ENCODE measurements around the gene MRPS26. TPM values are rescaled to one million over a fixed set of nuclear protein-coding genes. Genes with fewer than 3 reads are reported as not detected.

The MRPS26 gene
- total RNA-seq (ENCODE audit: low replicate concordance): 37.0 and 71.8 TPM in 2 replicates

GRCh38 chr20:3045816-3046676, at the start of gene MRPS26:
Gene MRPS26, plus strand, starts transcription at chr20:3046052. Its CDS starts 17 bp downstream, at chr20:3046069.
- peak within 1 kb of the TSS; percentile 78 for H3K9ac ChIP-seq
- peaks cover 16% of the 10 kb centered on the region for H3F3A ChIP-seq (ENCODE audit: low read depth)
- H3K9me3 ChIP-seq (ENCODE audit: low read depth): no peaks in the 10 kb centered on the region
- no peaks in the 10 kb centered on the region for H3K9me3 Mint-ChIP-seq
- H3K79me2 ChIP-seq (ENCODE audit: low read depth): peaks cover 16% of the 10 kb centered on the region
- H3K27me3 Mint-ChIP-seq (ENCODE audit: insufficient read depth, low read depth): peaks cover 5% of the 10 kb centered on the region
- no peak within 1 kb of the TSS for H3K27ac ChIP-seq
- no peaks in the 10 kb centered on the region for H3K27me3 ChIP-seq
- peak within 1 kb of the TSS; percentile 85 for H3K4me3 ChIP-seq
- peak within 1 kb of the TSS; percentile 91 for H3K4me2 ChIP-seq
- H3K27ac Mint-ChIP-seq: peak within 1 kb of the TSS; percentile 55
- H3K4me3 Mint-ChIP-seq: peak within 1 kb of the TSS; percentile 91
- peaks cover 3% of the 10 kb centered on the region for H3K4me1 ChIP-seq
- peaks cover 7% of the 10 kb centered on the region for H3K36me3 ChIP-seq
- H3K36me3 Mint-ChIP-seq: peaks cover 22% of the 10 kb centered on the region
- H4K20me1 ChIP-seq (ENCODE audit: low read depth): peaks cover 14% of the 10 kb centered on the region
- DNase-seq (ENCODE audit: low spot score): peak; percentile 97
- H2AFZ ChIP-seq (replicated peaks): peak within 1 kb of the TSS; percentile 95
- peaks cover 23% of the 10 kb centered on the region for H3K4me1 Mint-ChIP-seq
- TF ChIP-seq, protein P1, sequence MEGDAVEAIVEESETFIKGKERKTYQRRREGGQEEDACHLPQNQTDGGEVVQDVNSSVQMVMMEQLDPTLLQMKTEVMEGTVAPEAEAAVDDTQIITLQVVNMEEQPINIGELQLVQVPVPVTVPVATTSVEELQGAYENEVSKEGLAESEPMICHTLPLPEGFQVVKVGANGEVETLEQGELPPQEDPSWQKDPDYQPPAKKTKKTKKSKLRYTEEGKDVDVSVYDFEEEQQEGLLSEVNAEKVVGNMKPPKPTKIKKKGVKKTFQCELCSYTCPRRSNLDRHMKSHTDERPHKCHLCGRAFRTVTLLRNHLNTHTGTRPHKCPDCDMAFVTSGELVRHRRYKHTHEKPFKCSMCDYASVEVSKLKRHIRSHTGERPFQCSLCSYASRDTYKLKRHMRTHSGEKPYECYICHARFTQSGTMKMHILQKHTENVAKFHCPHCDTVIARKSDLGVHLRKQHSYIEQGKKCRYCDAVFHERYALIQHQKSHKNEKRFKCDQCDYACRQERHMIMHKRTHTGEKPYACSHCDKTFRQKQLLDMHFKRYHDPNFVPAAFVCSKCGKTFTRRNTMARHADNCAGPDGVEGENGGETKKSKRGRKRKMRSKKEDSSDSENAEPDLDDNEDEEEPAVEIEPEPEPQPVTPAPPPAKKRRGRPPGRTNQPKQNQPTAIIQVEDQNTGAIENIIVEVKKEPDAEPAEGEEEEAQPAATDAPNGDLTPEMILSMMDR (IDR thresholded peaks at IDR 0.05): no peak
- peak; percentile 32 for TF ChIP-seq EZH2 (IDR thresholded peaks at IDR 0.05)
- peak; percentile 39 for TF ChIP-seq EZH2phosphoT487 (IDR thresholded peaks at IDR 0.05)

- Histone ChIP-seq H3K9ac (no peak overlapping the region), H2AFZ (replicated peaks) (no peak overlapping the region), H3K4me3 (no peak overlapping the region), H3F3A (ENCODE audit: low read depth) (peaks cover 12% of the 10 kb centered on the region), H3K27me3 (no peaks in the 10 kb centered on the region), H3K27ac (no peak overlapping the region), H3K36me3 (peaks cover 5% of the 10 kb centered on the region), H3K4me1 (no peaks in the 10 kb centered on the region), H3K79me2 (ENCODE audit: low read depth) (no peaks in the 10 kb centered on the region), H4K20me1 (ENCODE audit: low read depth) (peaks cover 11% of the 10 kb centered on the region), H3K4me2 (no peak overlapping the region), H3K9me3 (ENCODE audit: low read depth) (no peaks in the 10 kb centered on the region)
- no peak for DNase-seq (ENCODE audit: low spot score)
- H3K27ac Mint-ChIP-seq: no peak overlapping the region
- TF ChIP-seq EZH2 (IDR thresholded peaks at IDR 0.05) (no peak), EZH2phosphoT487 (IDR thresholded peaks at IDR 0.05) (no peak)
- TF ChIP-seq, protein P1 (IDR thresholded peaks at IDR 0.05): no peak
- H3K27me3 Mint-ChIP-seq (ENCODE audit: insufficient read depth, low read depth): peaks cover 2% of the 10 kb centered on the region
- H3K36me3 Mint-ChIP-seq: peaks cover 10% of the 10 kb centered on the region
- H3K4me3 Mint-ChIP-seq: no peak overlapping the region
- H3K4me1 Mint-ChIP-seq: no peaks in the 10 kb centered on the region
- H3K9me3 Mint-ChIP-seq: no peaks in the 10 kb centered on the region
Observed at GRCh38 chr20:2998728-2999127, 47.1 kb upstream of the MRPS26 start.

GRCh38 chr20:3000852-3001523, 44.9 kb upstream of the MRPS26 start:
- no peaks in the 10 kb centered on the region for H3K9me3 ChIP-seq (ENCODE audit: low read depth)
- peaks cover 9% of the 10 kb centered on the region for H3K36me3 Mint-ChIP-seq
- H3K27me3 Mint-ChIP-seq (ENCODE audit: insufficient read depth, low read depth): peaks cover 2% of the 10 kb centered on the region
- peaks cover 11% of the 10 kb centered on the region for H4K20me1 ChIP-seq (ENCODE audit: low read depth)
- H3K4me3 Mint-ChIP-seq: no peak overlapping the region
- no peaks in the 10 kb centered on the region for H3K4me1 Mint-ChIP-seq
- DNase-seq (ENCODE audit: low spot score): peak; percentile 64
- peaks cover 5% of the 10 kb centered on the region for H3K36me3 ChIP-seq
- H3K27ac ChIP-seq: no peak overlapping the region
- no peak overlapping the region for H2AFZ ChIP-seq (replicated peaks)
- no peaks in the 10 kb centered on the region for H3K9me3 Mint-ChIP-seq
- no peak overlapping the region for H3K4me2 ChIP-seq
- TF ChIP-seq, protein P1 (IDR thresholded peaks at IDR 0.05): peak; percentile 66
- TF ChIP-seq EZH2 (IDR thresholded peaks at IDR 0.05): no peak
- H3K9ac ChIP-seq: no peak overlapping the region
- H3K79me2 ChIP-seq (ENCODE audit: low read depth): no peaks in the 10 kb centered on the region
- no peak overlapping the region for H3K27ac Mint-ChIP-seq
- no peak overlapping the region for H3K4me3 ChIP-seq
- H3F3A ChIP-seq (ENCODE audit: low read depth): peaks cover 12% of the 10 kb centered on the region
- no peaks in the 10 kb centered on the region for H3K27me3 ChIP-seq
- H3K4me1 ChIP-seq: no peaks in the 10 kb centered on the region

Measured in neural progenitor cell (in vitro differentiated cells).